Measurements from ENCODE around the gene ST3GAL6. TPM values are rescaled to one million over a fixed set of nuclear protein-coding genes. Genes with fewer than 3 reads are reported as not detected.

Gene ST3GAL6
- total and polyA plus RNA-seq, 2 of the 13 experiments (the other 11 are each of a cell fraction or from before 2014, with no cell fraction given) = 17.5 to 23.2 TPM

DNA sequence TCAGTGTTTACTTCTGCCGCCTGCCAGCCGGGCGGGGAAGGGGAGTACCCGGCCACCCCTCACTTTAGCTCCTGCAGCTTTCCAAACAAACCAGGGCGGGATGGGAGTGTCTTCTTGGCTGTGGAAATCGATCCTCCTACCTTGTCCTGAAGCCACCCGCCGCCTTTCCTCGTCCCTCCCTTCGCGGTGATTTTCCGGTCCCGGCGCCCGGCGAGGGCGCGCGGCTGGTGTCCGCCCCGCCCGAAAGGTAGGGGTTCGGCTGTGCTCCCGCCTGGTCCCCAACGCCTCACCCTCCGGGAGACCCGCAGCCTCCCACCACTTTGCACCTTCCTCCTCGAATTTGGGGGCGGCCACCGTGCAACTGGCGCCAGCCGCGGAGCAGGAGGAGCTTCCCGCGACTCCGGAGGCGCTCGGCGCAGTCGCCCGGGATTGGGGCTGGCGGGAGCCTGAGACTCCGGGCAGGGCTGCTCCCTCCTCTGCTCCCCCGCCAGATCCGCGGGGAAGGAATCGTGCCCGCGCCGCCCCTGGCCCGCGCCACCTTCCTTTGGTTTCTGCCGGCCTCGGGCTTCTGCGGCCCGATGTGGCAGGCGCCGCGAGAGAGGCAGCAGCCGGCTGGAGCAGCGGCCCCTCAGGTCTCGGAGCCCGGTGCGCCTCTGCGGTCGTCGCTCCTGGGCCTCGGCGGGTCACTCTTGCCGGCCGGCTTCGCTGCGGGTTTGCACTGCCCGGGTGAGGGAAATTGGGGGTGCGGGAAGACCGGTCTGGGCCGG lies 30.7 kb upstream of the ST3GAL6 start (continued):
- TF ChIP-seq, protein P1, sequence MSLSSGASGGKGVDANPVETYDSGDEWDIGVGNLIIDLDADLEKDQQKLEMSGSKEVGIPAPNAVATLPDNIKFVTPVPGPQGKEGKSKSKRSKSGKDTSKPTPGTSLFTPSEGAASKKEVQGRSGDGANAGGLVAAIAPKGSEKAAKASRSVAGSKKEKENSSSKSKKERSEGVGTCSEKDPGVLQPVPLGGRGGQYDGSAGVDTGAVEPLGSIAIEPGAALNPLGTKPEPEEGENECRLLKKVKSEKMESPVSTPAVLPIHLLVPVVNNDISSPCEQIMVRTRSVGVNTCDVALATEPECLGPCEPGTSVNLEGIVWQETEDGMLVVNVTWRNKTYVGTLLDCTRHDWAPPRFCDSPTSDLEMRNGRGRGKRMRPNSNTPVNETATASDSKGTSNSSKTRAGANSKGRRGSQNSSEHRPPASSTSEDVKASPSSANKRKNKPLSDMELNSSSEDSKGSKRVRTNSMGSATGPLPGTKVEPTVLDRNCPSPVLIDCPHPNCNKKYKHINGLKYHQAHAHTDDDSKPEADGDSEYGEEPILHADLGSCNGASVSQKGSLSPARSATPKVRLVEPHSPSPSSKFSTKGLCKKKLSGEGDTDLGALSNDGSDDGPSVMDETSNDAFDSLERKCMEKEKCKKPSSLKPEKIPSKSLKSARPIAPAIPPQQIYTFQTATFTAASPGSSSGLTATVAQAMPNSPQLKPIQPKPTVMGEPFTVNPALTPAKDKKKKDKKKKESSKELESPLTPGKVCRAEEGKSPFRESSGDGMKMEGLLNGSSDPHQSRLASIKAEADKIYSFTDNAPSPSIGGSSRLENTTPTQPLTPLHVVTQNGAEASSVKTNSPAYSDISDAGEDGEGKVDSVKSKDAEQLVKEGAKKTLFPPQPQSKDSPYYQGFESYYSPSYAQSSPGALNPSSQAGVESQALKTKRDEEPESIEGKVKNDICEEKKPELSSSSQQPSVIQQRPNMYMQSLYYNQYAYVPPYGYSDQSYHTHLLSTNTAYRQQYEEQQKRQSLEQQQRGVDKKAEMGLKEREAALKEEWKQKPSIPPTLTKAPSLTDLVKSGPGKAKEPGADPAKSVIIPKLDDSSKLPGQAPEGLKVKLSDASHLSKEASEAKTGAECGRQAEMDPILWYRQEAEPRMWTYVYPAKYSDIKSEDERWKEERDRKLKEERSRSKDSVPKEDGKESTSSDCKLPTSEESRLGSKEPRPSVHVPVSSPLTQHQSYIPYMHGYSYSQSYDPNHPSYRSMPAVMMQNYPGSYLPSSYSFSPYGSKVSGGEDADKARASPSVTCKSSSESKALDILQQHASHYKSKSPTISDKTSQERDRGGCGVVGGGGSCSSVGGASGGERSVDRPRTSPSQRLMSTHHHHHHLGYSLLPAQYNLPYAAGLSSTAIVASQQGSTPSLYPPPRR (CRISPR knock-in tag; IDR thresholded peaks at IDR 0.05; ENCODE audit: borderline replicate concordance) = no peak; the same call in 1 of the 2 replicates
- peak; percentile 46 for TF ChIP-seq XRCC5 (optimal IDR thresholded peaks at IDR 0.05; ENCODE audit: low read length)
- TF ChIP-seq ZNF143 (CRISPR knock-in tag; IDR thresholded peaks at IDR 0.05) = peak; percentile 20; the same call in 1 of the 2 replicates
- no peak for TF ChIP-seq TGIF2 (CRISPR knock-in tag; IDR thresholded peaks at IDR 0.05)
- no peak for TF ChIP-seq MTF2 (CRISPR knock-in tag; IDR thresholded peaks at IDR 0.05; ENCODE audit: borderline replicate concordance)
- TF ChIP-seq LRRFIP1 (CRISPR knock-in tag; conservative IDR thresholded peaks at IDR 0.05) = no peak
- TF ChIP-seq ZNF431 (CRISPR knock-in tag; IDR thresholded peaks at IDR 0.05; ENCODE audit: borderline replicate concordance, low read depth) = no peak
- TF ChIP-seq, protein P2, sequence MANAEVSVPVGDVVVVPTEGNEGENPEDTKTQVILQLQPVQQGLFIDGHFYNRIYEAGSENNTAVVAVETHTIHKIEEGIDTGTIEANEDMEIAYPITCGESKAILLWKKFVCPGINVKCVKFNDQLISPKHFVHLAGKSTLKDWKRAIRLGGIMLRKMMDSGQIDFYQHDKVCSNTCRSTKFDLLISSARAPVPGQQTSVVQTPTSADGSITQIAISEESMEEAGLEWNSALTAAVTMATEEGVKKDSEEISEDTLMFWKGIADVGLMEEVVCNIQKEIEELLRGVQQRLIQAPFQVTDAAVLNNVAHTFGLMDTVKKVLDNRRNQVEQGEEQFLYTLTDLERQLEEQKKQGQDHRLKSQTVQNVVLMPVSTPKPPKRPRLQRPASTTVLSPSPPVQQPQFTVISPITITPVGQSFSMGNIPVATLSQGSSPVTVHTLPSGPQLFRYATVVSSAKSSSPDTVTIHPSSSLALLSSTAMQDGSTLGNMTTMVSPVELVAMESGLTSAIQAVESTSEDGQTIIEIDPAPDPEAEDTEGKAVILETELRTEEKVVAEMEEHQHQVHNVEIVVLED (CRISPR knock-in tag; IDR thresholded peaks at IDR 0.05; ENCODE audit: borderline replicate concordance) = peak; percentile 28; the same call in 1 of the 2 replicates
- TF ChIP-seq JDP2 (CRISPR knock-in tag; IDR thresholded peaks at IDR 0.05; ENCODE audit: borderline replicate concordance) = no peak
- TF ChIP-seq ZNF713 (CRISPR knock-in tag; IDR thresholded peaks at IDR 0.05) = no peak
- TF ChIP-seq, protein P3, sequence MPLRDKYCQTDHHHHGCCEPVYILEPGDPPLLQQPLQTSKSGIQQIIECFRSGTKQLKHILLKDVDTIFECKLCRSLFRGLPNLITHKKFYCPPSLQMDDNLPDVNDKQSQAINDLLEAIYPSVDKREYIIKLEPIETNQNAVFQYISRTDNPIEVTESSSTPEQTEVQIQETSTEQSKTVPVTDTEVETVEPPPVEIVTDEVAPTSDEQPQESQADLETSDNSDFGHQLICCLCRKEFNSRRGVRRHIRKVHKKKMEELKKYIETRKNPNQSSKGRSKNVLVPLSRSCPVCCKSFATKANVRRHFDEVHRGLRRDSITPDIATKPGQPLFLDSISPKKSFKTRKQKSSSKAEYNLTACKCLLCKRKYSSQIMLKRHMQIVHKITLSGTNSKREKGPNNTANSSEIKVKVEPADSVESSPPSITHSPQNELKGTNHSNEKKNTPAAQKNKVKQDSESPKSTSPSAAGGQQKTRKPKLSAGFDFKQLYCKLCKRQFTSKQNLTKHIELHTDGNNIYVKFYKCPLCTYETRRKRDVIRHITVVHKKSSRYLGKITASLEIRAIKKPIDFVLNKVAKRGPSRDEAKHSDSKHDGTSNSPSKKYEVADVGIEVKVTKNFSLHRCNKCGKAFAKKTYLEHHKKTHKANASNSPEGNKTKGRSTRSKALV (CRISPR knock-in tag; IDR thresholded peaks at IDR 0.05) = peak; percentile 18; the same call in 1 of the 2 replicates
- TF ChIP-seq NR3C1 (CRISPR knock-in tag; IDR thresholded peaks at IDR 0.05) = no peak
- TF ChIP-seq MTERF4 (CRISPR knock-in tag; IDR thresholded peaks at IDR 0.05) = no peak
- TF ChIP-seq ZNF598 (CRISPR knock-in tag; IDR thresholded peaks at IDR 0.05; ENCODE audit: borderline replicate concordance) = peak; percentile 40
- TF ChIP-seq GATAD2A (CRISPR knock-in tag; IDR thresholded peaks at IDR 0.05) = peak; percentile 44; the same call in 1 of the 2 replicates
- no peak for TF ChIP-seq ZNF205 (CRISPR knock-in tag; IDR thresholded peaks at IDR 0.05)
- no peak for TF ChIP-seq ZNF720 (CRISPR knock-in tag; IDR thresholded peaks at IDR 0.05)
